ENCODE results near the gene PARP9. TPM values are rescaled to one million over a fixed set of nuclear protein-coding genes. Genes with fewer than 3 reads are reported as not detected.
"Not testable (repeated sequence)": the region's sequence is repeated elsewhere in the genome, so short reads cannot be mapped to it uniquely, and the experiment has no call there.

The PARP9 gene
- total RNA-seq, 1 experiment from 2014 or later: 1.8 TPM

GRCh38 chr3:122568131-122568530 is 4.0 kb upstream of the PARP9 start:
- DNase-seq (ENCODE audit: low spot score); H3K36me3 Mint-ChIP-seq; ATAC-seq; H3K9me3 Mint-ChIP-seq; H3K27me3 Mint-ChIP-seq (ENCODE audit: low read depth); H3K4me3 Mint-ChIP-seq; POLR2A ChIA-PET: not testable (repeated sequence)
- H3K4me1 Mint-ChIP-seq: peaks cover 16% of the 10 kb centered on the region
- CTCF ChIA-PET: interaction anchor here (1.0 kb wide), 1 partner anchor 111 kb away, joined by 3 read pairs; no protein-coding TSS in a partner anchor
- peak overlapping the region; percentile 9; the same call in 1 of the 2 replicates for H3K27ac Mint-ChIP-seq

DNA sequence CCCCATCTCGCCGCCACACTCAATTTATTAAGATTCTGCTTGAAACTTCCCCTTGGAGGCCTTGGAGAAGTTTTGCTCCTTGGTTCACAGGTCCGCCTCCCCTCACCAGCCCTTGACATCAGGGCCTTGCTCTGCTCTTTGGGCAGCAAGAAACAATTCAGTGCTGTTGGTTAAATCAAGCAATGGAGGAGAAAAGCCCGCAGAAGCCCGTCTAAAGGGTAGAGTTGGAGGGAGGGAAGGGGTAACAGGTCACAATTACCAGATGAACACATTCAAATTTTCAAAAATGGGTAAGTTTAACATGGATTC is 429 bp downstream of the PARP9 start:
- H3K4me3 Mint-ChIP-seq: peak overlapping the region; percentile 73
- peaks cover 6% of the 10 kb centered on the region for H3K27me3 Mint-ChIP-seq (ENCODE audit: low read depth)
- ChIA-PET CTCF (interaction anchor here (0.6 to 1.2 kb wide), 3 partner anchors 97 to 214 kb away, joined by 3 to 8 read pairs (median 3); no protein-coding TSS in a partner anchor), POLR2A (no interaction called here)
- H3K9me3 Mint-ChIP-seq: no peaks in the 10 kb centered on the region
- peaks cover 28% of the 10 kb centered on the region for H3K4me1 Mint-ChIP-seq
- DNase-seq (ENCODE audit: low spot score): no peak
- H3K27ac Mint-ChIP-seq: no peak overlapping the region
- TF ChIP-seq AR (CRISPR knock-in tag; IDR thresholded peaks at IDR 0.05) (no peak), ZNF317 (CRISPR knock-in tag; IDR thresholded peaks at IDR 0.05; ENCODE audit: borderline replicate concordance, low read depth) (no peak), KAT7 (CRISPR knock-in tag; IDR thresholded peaks at IDR 0.05; ENCODE audit: borderline replicate concordance) (no peak), FOXJ3 (CRISPR knock-in tag; IDR thresholded peaks at IDR 0.05; ENCODE audit: borderline replicate concordance) (no peak), ZNF138 (CRISPR knock-in tag; conservative IDR thresholded peaks at IDR 0.05) (no peak), ZBTB21 (CRISPR knock-in tag; IDR thresholded peaks at IDR 0.05; ENCODE audit: borderline replicate concordance) (no peak), SP1 (CRISPR knock-in tag; conservative IDR thresholded peaks at IDR 0.05) (no peak), MYBL2 (CRISPR knock-in tag; IDR thresholded peaks at IDR 0.05) (no peak)
- TF ChIP-seq, protein P1, sequence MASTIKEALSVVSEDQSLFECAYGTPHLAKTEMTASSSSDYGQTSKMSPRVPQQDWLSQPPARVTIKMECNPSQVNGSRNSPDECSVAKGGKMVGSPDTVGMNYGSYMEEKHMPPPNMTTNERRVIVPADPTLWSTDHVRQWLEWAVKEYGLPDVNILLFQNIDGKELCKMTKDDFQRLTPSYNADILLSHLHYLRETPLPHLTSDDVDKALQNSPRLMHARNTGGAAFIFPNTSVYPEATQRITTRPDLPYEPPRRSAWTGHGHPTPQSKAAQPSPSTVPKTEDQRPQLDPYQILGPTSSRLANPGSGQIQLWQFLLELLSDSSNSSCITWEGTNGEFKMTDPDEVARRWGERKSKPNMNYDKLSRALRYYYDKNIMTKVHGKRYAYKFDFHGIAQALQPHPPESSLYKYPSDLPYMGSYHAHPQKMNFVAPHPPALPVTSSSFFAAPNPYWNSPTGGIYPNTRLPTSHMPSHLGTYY (CRISPR knock-in tag; IDR thresholded peaks at IDR 0.05): no peak
- TF ChIP-seq, protein P2, sequence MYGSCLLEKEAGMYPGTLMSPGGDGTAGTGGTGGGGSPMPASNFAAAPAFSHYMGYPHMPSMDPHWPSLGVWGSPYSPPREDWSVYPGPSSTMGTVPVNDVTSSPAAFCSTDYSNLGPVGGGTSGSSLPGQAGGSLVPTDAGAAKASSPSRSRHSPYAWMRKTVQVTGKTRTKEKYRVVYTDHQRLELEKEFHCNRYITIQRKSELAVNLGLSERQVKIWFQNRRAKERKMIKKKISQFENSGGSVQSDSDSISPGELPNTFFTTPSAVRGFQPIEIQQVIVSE (CRISPR knock-in tag; IDR thresholded peaks at IDR 0.05; ENCODE audit: borderline replicate concordance): no peak
- no peaks in the 10 kb centered on the region for H3K36me3 Mint-ChIP-seq
- ATAC-seq: peak; percentile 12; the same call in 1 of the 2 replicates

DNA sequence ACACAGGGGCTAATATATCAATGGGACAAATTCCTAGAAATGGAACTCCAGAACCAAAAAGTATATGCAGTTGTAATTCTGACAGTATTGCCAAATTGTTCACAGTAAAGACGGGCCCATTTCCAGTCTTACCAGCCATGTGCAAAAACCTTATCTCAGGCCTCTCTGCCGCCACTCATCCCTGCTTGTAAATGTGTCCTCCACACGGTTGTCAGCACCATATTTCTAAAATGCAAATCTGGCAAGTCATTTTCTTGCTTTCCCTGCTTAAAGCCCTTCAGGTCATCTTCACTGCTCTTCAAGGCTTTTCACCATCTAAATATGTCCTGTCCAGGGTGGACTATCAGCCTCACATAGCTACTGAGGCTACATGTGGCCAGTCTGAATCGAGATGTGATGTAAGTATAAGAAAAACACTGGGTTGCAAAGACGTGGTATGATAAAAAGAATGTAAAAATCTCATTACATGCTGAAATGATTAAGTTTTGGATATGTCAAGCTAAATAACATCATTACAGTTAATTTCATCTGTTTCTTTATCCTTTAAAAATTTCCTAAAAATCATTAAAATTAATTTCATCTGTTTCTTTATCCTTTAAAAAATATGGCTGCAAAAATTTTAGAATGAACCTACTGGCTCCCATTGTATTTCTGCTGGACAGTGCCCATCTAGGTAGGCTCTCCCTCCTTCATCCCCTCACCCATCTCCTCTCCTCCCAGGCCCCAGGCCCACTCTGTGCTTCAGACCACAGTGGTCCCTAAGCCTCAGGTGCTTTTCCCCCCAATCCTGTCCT is 980 bp downstream of the PARP9 start:
- TF ChIP-seq MXD4 (CRISPR knock-in tag; IDR thresholded peaks at IDR 0.05; ENCODE audit: borderline replicate concordance): no peak
- no peak for TF ChIP-seq GABPB1 (CRISPR knock-in tag; IDR thresholded peaks at IDR 0.05)
- no peak for TF ChIP-seq CREB1 (CRISPR knock-in tag; IDR thresholded peaks at IDR 0.05)
- TF ChIP-seq, protein P3, sequence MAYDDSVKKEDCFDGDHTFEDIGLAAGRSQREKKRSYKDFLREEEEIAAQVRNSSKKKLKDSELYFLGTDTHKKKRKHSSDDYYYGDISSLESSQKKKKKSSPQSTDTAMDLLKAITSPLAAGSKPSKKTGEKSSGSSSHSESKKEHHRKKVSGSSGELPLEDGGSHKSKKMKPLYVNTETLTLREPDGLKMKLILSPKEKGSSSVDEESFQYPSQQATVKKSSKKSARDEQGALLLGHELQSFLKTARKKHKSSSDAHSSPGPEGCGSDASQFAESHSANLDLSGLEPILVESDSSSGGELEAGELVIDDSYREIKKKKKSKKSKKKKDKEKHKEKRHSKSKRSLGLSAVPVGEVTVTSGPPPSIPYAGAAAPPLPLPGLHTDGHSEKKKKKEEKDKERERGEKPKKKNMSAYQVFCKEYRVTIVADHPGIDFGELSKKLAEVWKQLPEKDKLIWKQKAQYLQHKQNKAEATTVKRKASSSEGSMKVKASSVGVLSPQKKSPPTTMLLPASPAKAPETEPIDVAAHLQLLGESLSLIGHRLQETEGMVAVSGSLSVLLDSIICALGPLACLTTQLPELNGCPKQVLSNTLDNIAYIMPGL (CRISPR knock-in tag; IDR thresholded peaks at IDR 0.05): no peak
- TF ChIP-seq AFF4 (CRISPR knock-in tag; IDR thresholded peaks at IDR 0.05; ENCODE audit: borderline replicate concordance): no peak
- Mint-ChIP-seq H3K4me3 (peak overlapping the region; percentile 73), H3K27ac (no peak overlapping the region), H3K4me1 (peaks cover 30% of the 10 kb centered on the region), H3K9me3 (no peaks in the 10 kb centered on the region), H3K27me3 (ENCODE audit: low read depth) (peaks cover 6% of the 10 kb centered on the region), H3K36me3 (no peaks in the 10 kb centered on the region)
- ChIA-PET POLR2A (no interaction called here), CTCF (interaction anchor here (0.6 kb wide), 2 partner anchors 215 to 649 kb away, joined by 3 to 4 read pairs; no protein-coding TSS in a partner anchor)
- no peak for ATAC-seq
- DNase-seq (ENCODE audit: low spot score): no peak

All from WTC11 (cell line).